IMR-90 (cell line): ENCODE measurements around the gene CCDC194.

ENCODE experiments used
- BHLHE40 ChIP-seq: fragments of 150-350 bp; IDR thresholded peaks from 2 replicates; pipeline ENCODE4 v1.6.1; 2016; ENCODE audit warnings: mild to moderate bottlenecking, low read depth, low read length
- CEBPB ChIP-seq: IDR thresholded peaks from 2 replicates; pipeline ENCODE4 v1.6.1; 2012; ENCODE audit warnings: low read depth, low read length, improper control_type of control experiment
- ELK1 ChIP-seq: fragments of 150-350 bp; IDR thresholded peaks from 2 replicates; pipeline ENCODE4 v1.6.1; 2016; ENCODE audit warnings: low read depth, mild to moderate bottlenecking, low read length, moderate library complexity, borderline replicate concordance
- FOS ChIP-seq: fragments of 150-350 bp; IDR thresholded peaks from 2 replicates; pipeline ENCODE4 v1.6.1; 2016; ENCODE audit warnings: low read depth, low read length
- MAFK ChIP-seq: IDR thresholded peaks from 2 replicates; pipeline ENCODE4 v1.6.1; 2012; ENCODE audit warnings: low read depth, low read length, improper control_type of control experiment
- MXI1 ChIP-seq: IDR thresholded peaks from 2 replicates; pipeline ENCODE4 v1.6.1; 2012; ENCODE audit warnings: low read depth, mild to moderate bottlenecking, low read length, moderate library complexity, borderline replicate concordance
- POLR2A ChIP-seq: IDR thresholded peaks from 2 replicates; pipeline ENCODE4 v1.6.1; 2012; ENCODE audit warnings: mild to moderate bottlenecking, low read depth, low read length
- RCOR1 ChIP-seq: IDR thresholded peaks from 2 replicates; pipeline ENCODE4 v1.6.1; 2012; ENCODE audit warnings: mild to moderate bottlenecking, low read length, improper control_type of control experiment; ENCODE audit not compliant: insufficient replicate concordance
- RFX5 ChIP-seq: IDR thresholded peaks from 2 replicates; pipeline ENCODE4 v1.8.0; 2012; ENCODE audit warnings: low read depth, mild to moderate bottlenecking, low read length, moderate library complexity
- SMC3 ChIP-seq: fragments of 150-350 bp; IDR thresholded peaks from 2 replicates; pipeline ENCODE4 v1.6.1; 2016; ENCODE audit warnings: low read depth, mild to moderate bottlenecking, antibody characterized with exemption, low read length, moderate library complexity
- TF ChIP-seq, protein P1 (sequence below): conservative IDR thresholded peaks from 2 replicates; pipeline ENCODE4 v1.5.1; 2012; ENCODE audit warnings: mild to moderate bottlenecking, low read depth, low read length, improper control_type of control experiment
- TF ChIP-seq, protein P2 (sequence below): fragments of 150-350 bp; IDR thresholded peaks from 2 replicates; pipeline ENCODE4 v1.6.1; 2017; ENCODE audit warnings: mild to moderate bottlenecking, antibody characterized with exemption, low read length, low read depth

DNA sequence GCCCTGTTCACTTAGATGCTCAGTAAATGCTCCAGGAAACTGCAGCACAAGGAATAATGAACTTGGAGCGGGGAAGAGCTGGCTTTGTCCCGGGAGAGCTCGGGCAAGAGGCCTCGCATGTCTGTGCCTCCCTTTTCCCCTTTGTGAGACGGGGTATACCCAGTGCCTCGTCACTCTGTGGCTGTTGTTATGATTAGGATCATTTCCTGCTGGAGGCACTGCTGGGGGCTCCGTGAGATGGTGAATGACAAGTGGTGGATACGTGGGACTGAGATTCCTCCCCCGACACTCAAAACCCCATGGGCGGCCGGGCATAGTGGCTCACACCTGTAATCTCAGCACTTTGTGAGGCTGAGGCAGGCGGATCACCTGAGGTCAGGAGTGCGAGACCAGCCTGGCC is 15.7 kb downstream of the CCDC194 start:
- no peak for TF ChIP-seq POLR2A
- TF ChIP-seq, protein P1, sequence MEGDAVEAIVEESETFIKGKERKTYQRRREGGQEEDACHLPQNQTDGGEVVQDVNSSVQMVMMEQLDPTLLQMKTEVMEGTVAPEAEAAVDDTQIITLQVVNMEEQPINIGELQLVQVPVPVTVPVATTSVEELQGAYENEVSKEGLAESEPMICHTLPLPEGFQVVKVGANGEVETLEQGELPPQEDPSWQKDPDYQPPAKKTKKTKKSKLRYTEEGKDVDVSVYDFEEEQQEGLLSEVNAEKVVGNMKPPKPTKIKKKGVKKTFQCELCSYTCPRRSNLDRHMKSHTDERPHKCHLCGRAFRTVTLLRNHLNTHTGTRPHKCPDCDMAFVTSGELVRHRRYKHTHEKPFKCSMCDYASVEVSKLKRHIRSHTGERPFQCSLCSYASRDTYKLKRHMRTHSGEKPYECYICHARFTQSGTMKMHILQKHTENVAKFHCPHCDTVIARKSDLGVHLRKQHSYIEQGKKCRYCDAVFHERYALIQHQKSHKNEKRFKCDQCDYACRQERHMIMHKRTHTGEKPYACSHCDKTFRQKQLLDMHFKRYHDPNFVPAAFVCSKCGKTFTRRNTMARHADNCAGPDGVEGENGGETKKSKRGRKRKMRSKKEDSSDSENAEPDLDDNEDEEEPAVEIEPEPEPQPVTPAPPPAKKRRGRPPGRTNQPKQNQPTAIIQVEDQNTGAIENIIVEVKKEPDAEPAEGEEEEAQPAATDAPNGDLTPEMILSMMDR: no peak
- TF ChIP-seq BHLHE40: no peak
- no peak for TF ChIP-seq RFX5
- no peak for TF ChIP-seq MXI1
- TF ChIP-seq, protein P2, sequence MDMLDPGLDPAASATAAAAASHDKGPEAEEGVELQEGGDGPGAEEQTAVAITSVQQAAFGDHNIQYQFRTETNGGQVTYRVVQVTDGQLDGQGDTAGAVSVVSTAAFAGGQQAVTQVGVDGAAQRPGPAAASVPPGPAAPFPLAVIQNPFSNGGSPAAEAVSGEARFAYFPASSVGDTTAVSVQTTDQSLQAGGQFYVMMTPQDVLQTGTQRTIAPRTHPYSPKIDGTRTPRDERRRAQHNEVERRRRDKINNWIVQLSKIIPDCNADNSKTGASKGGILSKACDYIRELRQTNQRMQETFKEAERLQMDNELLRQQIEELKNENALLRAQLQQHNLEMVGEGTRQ: no peak
- no peak for TF ChIP-seq SMC3
- no peak for TF ChIP-seq FOS
- TF ChIP-seq ELK1: no peak
- TF ChIP-seq MAFK: no peak
- TF ChIP-seq CEBPB: no peak
- TF ChIP-seq RCOR1: no peak
